HepG2 (cell line): ENCODE measurements around the gene GNG13.
A peak's percentile ranks its signal among the peaks of the same experiment; 100 is the strongest.

Experiments
- BHLHE40 ChIP-seq: IDR thresholded peaks from 2 replicates; pipeline ENCODE4 v1.6.1; 2011; ENCODE audit warnings: low read length, improper control_type of control experiment
- IKZF5 ChIP-seq: IDR thresholded peaks from 2 replicates; pipeline ENCODE4 v1.6.1; 2018; ENCODE audit warnings: missing genetic modification reagents, mild to moderate bottlenecking, missing compliant biosample characterization
- NFATC3 ChIP-seq: sonication (generic); formaldehyde crosslinking; IDR thresholded peaks from 2 replicates; pipeline ENCODE4 v1.5.1; 2020; ENCODE audit warnings: mild to moderate bottlenecking, missing genetic modification reagents
- NFE2L2 ChIP-seq: fragments of 150-350 bp; IDR thresholded peaks from 2 replicates; pipeline ENCODE4 v1.6.1; 2014; ENCODE audit warnings: low read length
- NR2C2 ChIP-seq: sonication (generic); formaldehyde crosslinking; IDR thresholded peaks from 2 replicates; pipeline ENCODE4 v1.4.0; 2020; ENCODE audit warnings: missing genetic modification reagents, mild to moderate bottlenecking, moderate library complexity, borderline replicate concordance
- RXRA ChIP-seq: sonication (generic); formaldehyde crosslinking; IDR thresholded peaks from 2 replicates; pipeline ENCODE4 v1.5.1; 2020; ENCODE audit warnings: missing genetic modification reagents
- TAF1 ChIP-seq: sonication (generic); formaldehyde crosslinking; IDR thresholded peaks from 2 replicates; pipeline ENCODE4 v1.4.0; 2020; ENCODE audit warnings: missing genetic modification reagents
- ZBTB8A ChIP-seq: sonication (generic); formaldehyde crosslinking; IDR thresholded peaks from 2 replicates; pipeline ENCODE4 v1.4.0; 2020; ENCODE audit warnings: mild to moderate bottlenecking, low read depth, missing genetic modification reagents, borderline replicate concordance
- ZNF274 ChIP-seq: sonication (generic); formaldehyde crosslinking; IDR thresholded peaks from 2 replicates; pipeline ENCODE4 v1.5.1; 2020; ENCODE audit warnings: mild to moderate bottlenecking, missing genetic modification reagents
- TF ChIP-seq, protein P1 (sequence below): IDR thresholded peaks from 2 replicates; pipeline ENCODE4 v1.6.1; 2012; ENCODE audit warnings: low read depth, low read length, improper control_type of control experiment
- TF ChIP-seq, protein P2 (sequence below): sonication (generic); formaldehyde crosslinking; IDR thresholded peaks from 2 replicates; pipeline ENCODE4 v1.5.0; 2020; ENCODE audit warnings: missing genetic modification reagents
- TF ChIP-seq, protein P3 (sequence below): sonication (generic); formaldehyde crosslinking; IDR thresholded peaks from 2 replicates; pipeline ENCODE4 v1.5.0; 2020; ENCODE audit warnings: mild to moderate bottlenecking, missing genetic modification reagents, moderate library complexity

GRCh38 chr16:787978-788398, 12.5 kb downstream of the GNG13 start, which contains the start of gene RPUSD1:
- TF ChIP-seq ZBTB8A (CRISPR knock-in tag): no peak
- no peak for TF ChIP-seq NFATC3
- TF ChIP-seq NR2C2 (CRISPR knock-in tag): 0 out of 2 replicates have a peak, but pooled peaks have one; percentile 2
- TF ChIP-seq RXRA (CRISPR knock-in tag): no peak
- TF ChIP-seq, protein P1, sequence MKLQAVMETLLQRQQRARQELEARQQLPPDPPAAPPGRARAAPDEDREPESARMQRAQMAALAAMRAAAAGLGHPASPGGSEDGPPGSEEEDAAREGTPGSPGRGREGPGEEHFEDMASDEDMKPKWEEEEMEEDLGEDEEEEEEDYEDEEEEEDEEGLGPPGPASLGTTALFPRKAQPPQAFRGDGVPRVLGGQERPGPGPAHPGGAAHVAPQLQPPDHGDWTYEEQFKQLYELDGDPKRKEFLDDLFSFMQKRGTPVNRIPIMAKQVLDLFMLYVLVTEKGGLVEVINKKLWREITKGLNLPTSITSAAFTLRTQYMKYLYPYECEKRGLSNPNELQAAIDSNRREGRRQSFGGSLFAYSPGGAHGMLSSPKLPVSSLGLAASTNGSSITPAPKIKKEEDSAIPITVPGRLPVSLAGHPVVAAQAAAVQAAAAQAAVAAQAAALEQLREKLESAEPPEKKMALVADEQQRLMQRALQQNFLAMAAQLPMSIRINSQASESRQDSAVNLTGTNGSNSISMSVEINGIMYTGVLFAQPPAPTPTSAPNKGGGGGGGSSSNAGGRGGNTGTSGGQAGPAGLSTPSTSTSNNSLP: no peak
- peak; percentile 37; the same call in 1 of the 2 replicates for TF ChIP-seq TAF1 (CRISPR knock-in tag)
- no peak for TF ChIP-seq BHLHE40
- peak; percentile 26; the same call in 1 of the 2 replicates for TF ChIP-seq ZNF274
- TF ChIP-seq NFE2L2: no peak
- TF ChIP-seq, protein P2, sequence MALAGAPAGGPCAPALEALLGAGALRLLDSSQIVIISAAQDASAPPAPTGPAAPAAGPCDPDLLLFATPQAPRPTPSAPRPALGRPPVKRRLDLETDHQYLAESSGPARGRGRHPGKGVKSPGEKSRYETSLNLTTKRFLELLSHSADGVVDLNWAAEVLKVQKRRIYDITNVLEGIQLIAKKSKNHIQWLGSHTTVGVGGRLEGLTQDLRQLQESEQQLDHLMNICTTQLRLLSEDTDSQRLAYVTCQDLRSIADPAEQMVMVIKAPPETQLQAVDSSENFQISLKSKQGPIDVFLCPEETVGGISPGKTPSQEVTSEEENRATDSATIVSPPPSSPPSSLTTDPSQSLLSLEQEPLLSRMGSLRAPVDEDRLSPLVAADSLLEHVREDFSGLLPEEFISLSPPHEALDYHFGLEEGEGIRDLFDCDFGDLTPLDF (CRISPR knock-in tag): no peak
- TF ChIP-seq, protein P3, sequence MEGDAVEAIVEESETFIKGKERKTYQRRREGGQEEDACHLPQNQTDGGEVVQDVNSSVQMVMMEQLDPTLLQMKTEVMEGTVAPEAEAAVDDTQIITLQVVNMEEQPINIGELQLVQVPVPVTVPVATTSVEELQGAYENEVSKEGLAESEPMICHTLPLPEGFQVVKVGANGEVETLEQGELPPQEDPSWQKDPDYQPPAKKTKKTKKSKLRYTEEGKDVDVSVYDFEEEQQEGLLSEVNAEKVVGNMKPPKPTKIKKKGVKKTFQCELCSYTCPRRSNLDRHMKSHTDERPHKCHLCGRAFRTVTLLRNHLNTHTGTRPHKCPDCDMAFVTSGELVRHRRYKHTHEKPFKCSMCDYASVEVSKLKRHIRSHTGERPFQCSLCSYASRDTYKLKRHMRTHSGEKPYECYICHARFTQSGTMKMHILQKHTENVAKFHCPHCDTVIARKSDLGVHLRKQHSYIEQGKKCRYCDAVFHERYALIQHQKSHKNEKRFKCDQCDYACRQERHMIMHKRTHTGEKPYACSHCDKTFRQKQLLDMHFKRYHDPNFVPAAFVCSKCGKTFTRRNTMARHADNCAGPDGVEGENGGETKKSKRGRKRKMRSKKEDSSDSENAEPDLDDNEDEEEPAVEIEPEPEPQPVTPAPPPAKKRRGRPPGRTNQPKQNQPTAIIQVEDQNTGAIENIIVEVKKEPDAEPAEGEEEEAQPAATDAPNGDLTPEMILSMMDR (CRISPR knock-in tag): no peak
- TF ChIP-seq IKZF5 (CRISPR knock-in tag): no peak
